Measurements from ENCODE around the gene CREG2.

Gene CREG2

GRCh38 chr2:101302016-101302415 is 85.3 kb downstream of the CREG2 start:
- TF ChIP-seq CTCF (IDR thresholded peaks at IDR 0.05; ENCODE audit: low read depth, low read length), result no peak
- H3K4me3 ChIP-seq (ENCODE audit: low read depth, low read length), result no peak overlapping the region

GRCh38 chr2:101300836-101301235 is 86.5 kb downstream of the CREG2 start:
- no peak for TF ChIP-seq CTCF (IDR thresholded peaks at IDR 0.05; ENCODE audit: low read depth, low read length)
- H3K4me3 ChIP-seq (ENCODE audit: low read depth, low read length), result no peak overlapping the region

GRCh38 chr2:101300164-101300563 is 87.1 kb downstream of the CREG2 start:
- TF ChIP-seq CTCF (IDR thresholded peaks at IDR 0.05; ENCODE audit: low read depth, low read length), result no peak

GRCh38 chr2:101299604-101300003 is 87.7 kb downstream of the CREG2 start:
- no peak overlapping the region for H3K4me3 ChIP-seq (ENCODE audit: low read depth, low read length)
- no peak for TF ChIP-seq CTCF (IDR thresholded peaks at IDR 0.05; ENCODE audit: low read depth, low read length)

More at GRCh38 chr2:101300164-101300563, 87.1 kb downstream of the CREG2 start:
- no peak overlapping the region for H3K4me3 ChIP-seq (ENCODE audit: low read depth, low read length)

GRCh38 chr2:101297383-101297782 is 89.9 kb downstream of the CREG2 start:
- H3K4me3 ChIP-seq (ENCODE audit: low read depth, low read length), result no peak overlapping the region
- TF ChIP-seq CTCF (IDR thresholded peaks at IDR 0.05; ENCODE audit: low read depth, low read length), result no peak

GRCh38 chr2:101296371-101296770 is 90.9 kb downstream of the CREG2 start:
- H3K4me3 ChIP-seq (ENCODE audit: low read depth, low read length), result no peak overlapping the region
- no peak for TF ChIP-seq CTCF (IDR thresholded peaks at IDR 0.05; ENCODE audit: low read depth, low read length)

- no peak for TF ChIP-seq CTCF (IDR thresholded peaks at IDR 0.05; ENCODE audit: low read depth, low read length)
- no peak overlapping the region for H3K4me3 ChIP-seq (ENCODE audit: low read depth, low read length)
These were observed 91.4 kb downstream of the CREG2 start for GRCh38 chr2:101295895-101296294.
